MCF 10A (cell line): ENCODE results near the gene HPSE2. TPM values are rescaled to one million over a fixed set of nuclear protein-coding genes. Genes with fewer than 3 reads are reported as not detected.

Experiments
- BruUV-seq: library from RNA; stranded (reverse); fragments of 400-500 nt; replicated peaks from 2 replicates; lab custom pipeline; 2021; lab: Mats Ljungman, UMichigan
- CTCF ChIA-PET: fragments of 300-600 bp; sonication (Branson Sonifier 250); formaldehyde crosslinking; extraction: SDS; loops from one replicate; lab custom pipeline; 2021; ENCODE audit warnings: antibody characterized with exemption, inconsistent platforms; lab: Yijun Ruan, JAX
- POLR2A ChIA-PET: fragments of 300-600, 350-650 bp; sonication (Branson Sonifier 250); formaldehyde crosslinking; extraction: SDS; loops from one replicate; lab custom pipeline; 2020; ENCODE audit warnings: antibody characterized with exemption, inconsistent platforms; lab: Yijun Ruan, JAX
- DNase-seq: peaks from one replicate; pipeline ENCODE4 v3.0.0-alpha.2; 2018; ENCODE audit not compliant: unreplicated experiment
- H3K27ac Mint-ChIP-seq: one replicate; pipeline ENCODE4 v1.8.0; 2022; ENCODE audit warnings: mild to moderate bottlenecking, low read depth, mixed read lengths; ENCODE audit not compliant: unreplicated experiment
- H3K27me3 Mint-ChIP-seq: one replicate; pipeline ENCODE4 v1.8.0; 2022; ENCODE audit warnings: mixed read lengths; ENCODE audit not compliant: insufficient read depth, unreplicated experiment
- H3K36me3 Mint-ChIP-seq: one replicate; pipeline ENCODE4 v1.8.0; 2022; ENCODE audit warnings: mild to moderate bottlenecking, moderate library complexity, mixed read lengths; ENCODE audit not compliant: insufficient read depth, unreplicated experiment
- H3K4me1 Mint-ChIP-seq: one replicate; pipeline ENCODE4 v1.8.0; 2022; ENCODE audit warnings: mixed read lengths; ENCODE audit not compliant: insufficient read depth, unreplicated experiment
- H3K4me3 Mint-ChIP-seq: one replicate; pipeline ENCODE4 v1.8.0; 2022; ENCODE audit warnings: mild to moderate bottlenecking, moderate library complexity, mixed read lengths; ENCODE audit not compliant: unreplicated experiment
- H3K9me3 Mint-ChIP-seq: one replicate; pipeline ENCODE4 v1.8.0; 2022; ENCODE audit warnings: mixed read lengths; ENCODE audit not compliant: unreplicated experiment
- intact Hi-C: fragments of 100-400 bp; cut with micrococcal nuclease; formaldehyde crosslinking; loops from 2 replicates; pipeline ENCODE4 v1.14.1; 2022
- total RNA-seq: library from RNA; stranded (reverse); gene quantifications from 2 replicates; pipeline ENCODE4 v1.2.3, GENCODE V29; 2022
- TF ChIP-seq, protein P1 (sequence below): fragments of 200-600 bp; IDR thresholded peaks from one replicate; pipeline ENCODE4 v1.8.0; 2022; ENCODE audit warnings: antibody characterized with exemption, mild to moderate bottlenecking; ENCODE audit not compliant: unreplicated experiment

Gene HPSE2
- total RNA-seq, 1 experiment from 2014 or later, result not detected

DNA sequence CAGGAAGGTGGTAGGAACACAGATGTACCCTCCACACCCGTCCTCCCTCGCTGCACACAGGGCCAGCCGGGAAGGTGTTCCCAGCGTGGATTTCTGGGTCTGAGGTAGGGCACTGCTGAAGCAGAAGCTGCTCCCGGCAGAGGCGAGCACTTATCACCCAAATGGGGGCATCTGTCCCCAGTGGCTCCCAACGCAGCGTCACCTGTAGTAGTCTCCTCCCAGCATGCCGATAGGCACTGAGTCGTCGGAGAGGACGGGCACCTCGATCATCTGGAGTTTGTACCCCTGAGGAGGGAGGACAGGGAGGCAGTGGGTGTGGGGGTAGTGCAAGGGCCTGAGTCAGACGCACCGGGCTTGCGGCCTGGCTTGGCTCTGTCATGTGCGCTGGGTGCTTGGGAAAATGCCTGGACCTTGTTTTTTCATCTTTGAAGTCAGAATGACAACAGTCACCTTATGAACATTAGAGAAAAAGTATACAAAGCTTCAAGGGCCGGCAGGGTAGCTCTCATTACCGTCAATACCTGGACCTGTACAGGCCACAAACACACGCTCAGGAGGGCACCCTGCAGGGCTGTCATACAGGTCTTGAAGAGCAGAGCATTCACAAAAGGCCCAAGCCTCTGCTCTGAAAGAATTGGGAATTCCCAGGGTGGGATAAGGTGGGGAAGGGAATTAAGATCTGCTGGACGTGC is 817.5 kb downstream of the HPSE2 start:
- Mint-ChIP-seq H3K27me3 (no peaks in the 10 kb centered on the region), H3K4me3 (no peak overlapping the region), H3K36me3 (peaks cover 6% of the 10 kb centered on the region), H3K9me3 (no peaks in the 10 kb centered on the region), H3K4me1 (peaks cover 5% of the 10 kb centered on the region), H3K27ac (no peak overlapping the region)
- TF ChIP-seq, protein P1, sequence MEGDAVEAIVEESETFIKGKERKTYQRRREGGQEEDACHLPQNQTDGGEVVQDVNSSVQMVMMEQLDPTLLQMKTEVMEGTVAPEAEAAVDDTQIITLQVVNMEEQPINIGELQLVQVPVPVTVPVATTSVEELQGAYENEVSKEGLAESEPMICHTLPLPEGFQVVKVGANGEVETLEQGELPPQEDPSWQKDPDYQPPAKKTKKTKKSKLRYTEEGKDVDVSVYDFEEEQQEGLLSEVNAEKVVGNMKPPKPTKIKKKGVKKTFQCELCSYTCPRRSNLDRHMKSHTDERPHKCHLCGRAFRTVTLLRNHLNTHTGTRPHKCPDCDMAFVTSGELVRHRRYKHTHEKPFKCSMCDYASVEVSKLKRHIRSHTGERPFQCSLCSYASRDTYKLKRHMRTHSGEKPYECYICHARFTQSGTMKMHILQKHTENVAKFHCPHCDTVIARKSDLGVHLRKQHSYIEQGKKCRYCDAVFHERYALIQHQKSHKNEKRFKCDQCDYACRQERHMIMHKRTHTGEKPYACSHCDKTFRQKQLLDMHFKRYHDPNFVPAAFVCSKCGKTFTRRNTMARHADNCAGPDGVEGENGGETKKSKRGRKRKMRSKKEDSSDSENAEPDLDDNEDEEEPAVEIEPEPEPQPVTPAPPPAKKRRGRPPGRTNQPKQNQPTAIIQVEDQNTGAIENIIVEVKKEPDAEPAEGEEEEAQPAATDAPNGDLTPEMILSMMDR, result no peak
- ChIA-PET CTCF (interaction anchor here (0.7 kb wide), 1 partner anchor 10 kb away, joined by 3 read pairs; no protein-coding TSS in a partner anchor), POLR2A (no interaction called here)
- intact Hi-C loops, result no loop called here
- no TSS peak for BruUV-seq
- DNase-seq, result no peak

DNA sequence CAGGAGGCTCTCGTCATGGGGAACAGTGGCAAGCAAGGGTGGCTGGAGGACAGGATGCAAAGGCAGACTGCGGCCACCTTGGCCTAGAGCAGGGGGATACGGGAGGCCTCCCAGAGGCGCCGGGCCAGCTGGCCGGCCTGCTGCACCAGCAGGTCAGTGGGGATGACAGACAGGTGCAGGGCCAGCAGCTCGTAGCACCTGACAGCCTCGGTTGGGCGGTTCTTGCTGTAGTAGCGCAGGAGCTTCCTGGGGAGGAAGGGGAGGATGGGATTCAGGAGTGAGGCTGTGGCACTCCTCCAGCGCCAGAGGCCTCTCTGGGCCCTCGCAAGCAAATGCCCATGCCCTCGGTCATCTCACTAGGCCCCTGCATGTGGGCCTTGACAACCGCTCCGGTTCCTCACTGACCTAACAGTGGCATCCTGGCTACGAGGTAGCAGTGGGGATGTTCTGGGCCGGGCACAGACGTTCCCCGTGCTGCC is 818.1 kb downstream of the HPSE2 start:
- H3K27ac Mint-ChIP-seq, result no peak overlapping the region
- intact Hi-C loops, result no loop called here
- H3K4me3 Mint-ChIP-seq, result no peak overlapping the region
- ChIA-PET POLR2A (no interaction called here), CTCF (no interaction called here)
- no peaks in the 10 kb centered on the region for H3K27me3 Mint-ChIP-seq
- H3K36me3 Mint-ChIP-seq, result peaks cover 6% of the 10 kb centered on the region
- TF ChIP-seq, protein P1, result no peak
- no peak for DNase-seq
- peaks cover 5% of the 10 kb centered on the region for H3K4me1 Mint-ChIP-seq
- no TSS peak for BruUV-seq
- no peaks in the 10 kb centered on the region for H3K9me3 Mint-ChIP-seq

DNA sequence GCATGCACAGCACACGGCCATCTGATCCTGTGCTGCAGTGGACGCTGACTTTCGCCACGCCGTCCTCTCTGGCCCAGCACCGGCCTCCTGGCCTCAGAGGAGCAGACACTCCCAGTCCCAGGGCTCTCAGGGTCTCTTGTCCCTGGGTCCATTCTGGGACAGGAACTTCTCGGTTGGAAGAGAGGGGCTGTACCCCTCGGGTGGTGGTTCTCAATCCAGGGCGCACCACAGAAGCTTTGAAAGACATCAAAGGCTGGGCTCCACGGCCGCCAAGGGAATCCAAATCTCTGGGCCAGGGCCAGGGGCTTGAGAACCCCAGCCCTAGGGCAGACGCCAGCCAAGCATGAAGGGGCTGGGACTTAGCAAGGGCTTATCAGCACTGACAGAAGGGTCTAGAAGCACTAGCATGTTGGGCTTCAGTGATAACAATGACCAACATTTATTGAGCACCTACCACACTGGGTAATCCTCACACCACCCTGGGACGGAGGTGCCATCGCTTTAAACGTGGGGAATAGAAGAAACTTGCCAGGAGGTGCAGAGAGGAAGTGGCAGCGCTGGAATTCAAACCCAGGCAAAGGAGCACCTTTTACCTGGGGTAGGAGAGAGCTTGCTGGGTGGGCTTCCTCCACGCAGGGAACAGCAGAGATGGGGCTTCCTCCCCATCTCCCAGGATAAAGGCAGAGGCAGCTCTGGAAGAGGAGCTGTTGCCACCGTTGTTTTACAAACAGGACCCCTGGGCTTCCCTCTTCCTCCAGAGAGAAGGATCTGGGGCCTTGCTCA is 818.9 kb downstream of the HPSE2 start:
- Mint-ChIP-seq H3K9me3 (no peaks in the 10 kb centered on the region), H3K4me3 (no peak overlapping the region), H3K27ac (no peak overlapping the region), H3K36me3 (peaks cover 6% of the 10 kb centered on the region), H3K4me1 (peaks cover 5% of the 10 kb centered on the region), H3K27me3 (no peaks in the 10 kb centered on the region)
- intact Hi-C loops, result no loop called here
- DNase-seq, result no peak
- TF ChIP-seq, protein P1, result no peak
- BruUV-seq, result no TSS peak
- ChIA-PET POLR2A (no interaction called here), CTCF (no interaction called here)

DNA sequence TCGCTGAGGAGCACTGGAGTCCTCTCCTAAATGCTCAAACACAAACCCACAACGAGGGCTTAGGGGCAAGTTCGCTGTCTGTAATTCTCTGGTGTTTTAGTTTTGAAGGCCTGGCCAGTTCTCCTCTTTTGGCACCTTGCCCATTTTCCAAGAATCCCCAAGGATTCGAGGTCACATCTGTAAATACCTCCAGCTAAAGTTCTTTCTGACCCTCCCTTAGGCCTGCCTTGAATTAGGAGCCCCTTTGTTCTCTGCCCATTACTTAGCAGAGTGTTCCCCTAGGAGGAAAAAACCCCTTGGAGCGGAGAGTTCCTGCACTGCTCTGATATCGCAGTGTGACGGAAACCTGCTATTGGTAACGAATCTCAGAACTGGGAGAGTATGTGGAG is 819.9 kb downstream of the HPSE2 start:
- Mint-ChIP-seq H3K4me1 (peaks cover 5% of the 10 kb centered on the region), H3K27me3 (no peaks in the 10 kb centered on the region), H3K27ac (no peak overlapping the region), H3K36me3 (peaks cover 6% of the 10 kb centered on the region), H3K4me3 (no peak overlapping the region), H3K9me3 (no peaks in the 10 kb centered on the region)
- BruUV-seq, result no TSS peak
- TF ChIP-seq, protein P1, result no peak
- POLR2A ChIA-PET, result interaction anchor here (1.0 to 1.3 kb wide), 2 partner anchors 281 to 1015 kb away, joined by 3 to 4 read pairs; partner anchors contain the start of genes GOT1 and R3HCC1L
- CTCF ChIA-PET, result interaction anchor here (0.6 to 2.0 kb wide), 3 partner anchors 10 to 248 kb away, joined by 3 to 9 read pairs (median 4); no protein-coding TSS in a partner anchor
- no peak for DNase-seq
- intact Hi-C loops, result no loop called here
